ENCODE data around the gene SNRNP200.

DNA sequence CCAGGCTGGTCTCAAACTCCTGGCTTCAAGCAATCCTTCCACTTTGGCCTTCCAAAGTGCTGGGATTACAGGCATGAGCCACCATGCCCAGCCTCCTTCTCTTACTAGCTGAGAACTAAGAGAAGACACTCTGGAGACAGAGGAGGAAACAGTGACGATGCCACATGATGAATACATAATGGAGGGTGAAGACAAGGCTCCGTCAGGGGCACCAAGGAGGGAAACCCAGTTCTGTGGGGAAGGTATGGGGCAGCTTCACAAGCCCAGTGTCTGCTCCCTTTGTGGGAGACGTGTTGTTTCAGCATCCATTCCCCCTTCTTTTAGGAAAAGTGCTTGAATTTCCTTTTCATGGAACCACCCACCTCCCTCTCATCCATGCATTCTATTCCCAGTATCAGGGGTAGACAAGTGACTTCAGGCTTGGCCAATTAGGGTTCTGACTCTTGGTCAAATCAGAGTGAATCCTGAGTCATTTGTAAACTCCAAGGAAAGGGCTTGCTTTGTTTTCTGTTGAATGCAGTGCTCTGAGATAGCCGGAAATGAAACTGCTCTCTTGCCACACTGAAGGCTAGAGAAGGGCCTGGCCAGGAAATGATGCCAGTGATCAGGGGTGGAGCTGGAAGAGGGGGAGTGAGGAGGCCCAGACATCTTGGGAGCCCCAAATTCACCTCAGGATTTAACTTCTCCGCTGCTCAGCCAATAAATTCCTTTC lies 63.3 kb downstream of the SNRNP200 start:
- TF ChIP-seq EZH2phosphoT487 (IDR thresholded peaks at IDR 0.05; ENCODE audit: borderline replicate concordance, low read depth, low read length) (no peak), CTCF (conservative IDR thresholded peaks at IDR 0.05; ENCODE audit: low read length) (no peak)
